Cardiac septum (tissue), 1 donor: ENCODE data around the gene CRIP3. TPM values are rescaled to one million over a fixed set of nuclear protein-coding genes. Genes with fewer than 3 reads are reported as not detected.

ENCODE experiments used
- DNase-seq: peaks from one replicate; pipeline ENCODE4 v3.0.0-alpha.2; 2020; ENCODE audit warnings: low spot score
- intact Hi-C: fragments of 100-400 bp; cut with DNase I; formaldehyde crosslinking; loops from one replicate; pipeline ENCODE4 v1.14.0; 2022
- total RNA-seq: library from RNA; stranded (reverse); fragmentation: NEBNext Ultra II Directional; extraction: Animal tissue kit (Norgen Biotek cat#: 25700); gene quantifications from one replicate; pipeline ENCODE4 v1.2.1, GENCODE V29; 2021
- donor health status: DM: no; HTN: no; CAD: no.

The CRIP3 gene
- total RNA-seq, 1 donor from 2014 or later = 11.2 TPM

- intact Hi-C loops = no loop called here
- DNase-seq = peak; percentile 50
These were observed 15.8 kb downstream of the CRIP3 start for GRCh38 chr6:43292763-43293318.

- DNase-seq = no peak
- intact Hi-C loops = no loop called here
These were observed 16.3 kb downstream of the CRIP3 start for GRCh38 chr6:43292341-43292740.

- DNase-seq = no peak
- intact Hi-C loops = no loop called here
These were observed 16.9 kb downstream of the CRIP3 start for GRCh38 chr6:43291708-43292107.

- DNase-seq = no peak
- intact Hi-C loops = no loop called here
These were observed 17.7 kb downstream of the CRIP3 start for GRCh38 chr6:43290905-43291355.

- intact Hi-C loops = no loop called here
- DNase-seq = no peak
These were observed 18.2 kb downstream of the CRIP3 start for GRCh38 chr6:43290339-43290904.

GRCh38 chr6:43287717-43288679 lies 20.6 kb downstream of the CRIP3 start:
- DNase-seq = no peak
- intact Hi-C loops = no loop called here

GRCh38 chr6:43286980-43287716 lies 21.5 kb downstream of the CRIP3 start:
- intact Hi-C loops = no loop called here

GRCh38 chr6:43286456-43286979 lies 22.1 kb downstream of the CRIP3 start:
- DNase-seq = no peak
- intact Hi-C loops = no loop called here

More at GRCh38 chr6:43286980-43287716, 21.5 kb downstream of the CRIP3 start:
- no peak for DNase-seq

- intact Hi-C loops = no loop called here
These were observed 22.8 kb downstream of the CRIP3 start for GRCh38 chr6:43285832-43286231.

GRCh38 chr6:43284991-43285781 lies 23.4 kb downstream of the CRIP3 start:
- no peak for DNase-seq
- intact Hi-C loops = no loop called here

More at GRCh38 chr6:43285832-43286231, 22.8 kb downstream of the CRIP3 start:
- DNase-seq = no peak

GRCh38 chr6:43283905-43284304 lies 24.7 kb downstream of the CRIP3 start:
- intact Hi-C loops = no loop called here
- DNase-seq = no peak

- no peak for DNase-seq
- intact Hi-C loops = no loop called here
These were observed 25.1 kb downstream of the CRIP3 start for GRCh38 chr6:43283514-43283901.

GRCh38 chr6:43282636-43283513 lies 25.8 kb downstream of the CRIP3 start:
- intact Hi-C loops = no loop called here
- DNase-seq = no peak

GRCh38 chr6:43282060-43282459 lies 26.6 kb downstream of the CRIP3 start:
- DNase-seq = no peak
- intact Hi-C loops = no loop called here

- intact Hi-C loops = no loop called here
- DNase-seq = no peak
These were observed 28.4 kb downstream of the CRIP3 start for GRCh38 chr6:43280234-43280633.

- intact Hi-C loops = no loop called here
- DNase-seq = no peak
These were observed 30.0 kb downstream of the CRIP3 start for GRCh38 chr6:43278524-43279078.

- intact Hi-C loops = no loop called here
- no peak for DNase-seq
These were observed 30.7 kb downstream of the CRIP3 start for GRCh38 chr6:43277643-43278523.
